Stimulated activated CD4-positive, alpha-beta T cell treated with anti-CD3 and anti-CD28 coated beads, Interleukin-4, amount 100 ng/mL, for 1 hour (primary cell): ENCODE measurements around the gene CYP4F22.
"Not testable (repeated sequence)": the region's sequence is repeated elsewhere in the genome, so short reads cannot be mapped to it uniquely, and the experiment has no call there.

Experiments used
- DNase-seq: peaks from one replicate; pipeline ENCODE4 v3.0.0-alpha.2; 2020

Gene CYP4F22

GRCh38 chr19:15495151-15495550 lies 13.2 kb upstream of the CYP4F22 start:
- no peak for DNase-seq

- DNase-seq = no peak
Observed at GRCh38 chr19:15498156-15498858, 10.0 kb upstream of the CYP4F22 start.

- DNase-seq = no peak
Observed at GRCh38 chr19:15498910-15499309, 9.4 kb upstream of the CYP4F22 start.

DNA sequence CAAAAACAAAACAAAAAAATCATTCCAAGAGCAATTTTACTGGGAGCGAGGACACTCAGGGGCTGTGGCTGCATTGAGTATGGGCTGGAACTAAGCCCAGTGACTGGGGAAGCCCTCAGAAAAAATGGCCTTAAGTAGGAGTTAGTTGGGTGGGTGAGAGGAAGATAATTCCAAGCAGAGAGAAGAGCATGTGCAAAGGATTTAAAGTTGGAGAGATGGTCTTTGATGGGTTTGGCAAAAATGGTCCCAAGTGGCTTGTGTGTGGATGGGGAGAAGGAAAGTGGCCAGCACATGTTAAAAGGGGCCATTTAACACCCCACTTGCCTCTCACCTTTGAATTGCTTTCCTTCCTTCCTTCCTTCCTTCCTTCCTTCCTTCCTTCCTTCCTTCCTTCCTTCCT lies 6.7 kb upstream of the CYP4F22 start:
- DNase-seq = no peak

DNA sequence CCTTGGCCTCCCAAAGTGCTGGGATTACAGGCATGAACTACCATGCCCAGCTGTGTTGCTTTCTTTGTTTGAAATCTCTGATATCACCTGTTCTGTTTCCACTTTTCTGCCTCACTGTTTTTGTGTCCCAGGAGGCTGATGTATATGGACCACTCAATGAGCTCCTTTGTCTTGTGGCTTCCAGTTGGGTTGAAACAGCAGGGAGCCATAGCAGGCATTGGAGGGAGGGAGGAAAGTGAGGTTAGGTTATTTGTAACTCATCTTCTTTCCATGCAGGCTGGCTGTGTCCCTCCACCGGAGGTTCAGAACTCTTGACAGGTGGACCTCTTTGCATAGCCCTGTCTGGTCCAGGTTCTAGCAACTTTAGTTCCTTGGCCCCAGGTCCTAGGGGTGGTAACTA lies 6.1 kb upstream of the CYP4F22 start:
- DNase-seq = no peak

- DNase-seq = no peak
Observed at GRCh38 chr19:15506074-15506571, 2.2 kb upstream of the CYP4F22 start.

DNA sequence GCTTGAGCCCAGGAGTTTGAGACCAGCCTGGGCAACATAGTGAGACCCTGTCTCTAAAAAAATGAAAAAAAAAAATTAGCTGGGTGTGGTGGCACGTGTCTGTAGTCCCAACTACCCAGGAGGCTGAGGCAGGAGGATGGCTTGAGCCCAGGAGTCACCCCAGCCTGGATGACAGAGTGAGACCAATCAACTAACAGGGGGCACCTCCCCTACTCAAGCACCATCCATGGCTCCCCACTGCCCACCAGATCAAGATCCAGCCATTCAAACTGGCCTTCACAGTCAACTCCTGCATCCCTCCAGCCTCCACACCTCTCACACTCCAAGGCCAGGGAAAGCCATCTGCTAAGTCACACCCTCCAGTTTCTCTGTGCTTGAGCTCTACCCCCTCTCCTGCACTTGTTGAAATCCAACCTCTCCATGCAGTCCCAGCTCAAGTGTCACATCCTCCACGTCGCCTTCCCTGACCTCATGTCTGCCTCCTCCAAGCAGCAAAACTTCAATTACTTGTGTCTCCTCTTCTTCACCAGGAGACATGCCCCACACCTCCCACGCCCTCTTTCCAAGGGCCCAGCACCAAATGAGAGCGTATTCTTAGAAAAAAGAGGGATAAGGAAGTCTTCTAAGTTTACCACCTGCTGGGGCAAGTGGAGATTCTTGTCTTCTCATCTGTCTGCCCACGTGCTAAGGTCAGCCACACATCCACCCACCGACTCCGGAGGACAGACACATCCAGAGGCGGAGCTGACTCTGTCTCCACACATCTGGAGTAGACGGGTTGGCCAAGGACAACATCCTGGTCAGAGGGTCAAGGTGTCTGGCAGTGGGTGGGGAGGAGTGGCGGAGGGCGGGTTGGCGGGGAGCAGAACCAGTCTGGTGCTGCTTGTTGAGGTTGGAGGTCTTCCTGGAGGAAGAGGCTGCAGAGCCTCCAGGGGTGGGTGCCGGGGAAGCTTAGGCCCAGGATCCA lies 974 bp upstream of the CYP4F22 start:
- no peak for DNase-seq

- DNase-seq = no peak
Observed at GRCh38 chr19:15511671-15512424, 3.5 kb downstream of the CYP4F22 start.

- not testable (repeated sequence) for DNase-seq
Observed at GRCh38 chr19:15515227-15515625, 6.9 kb downstream of the CYP4F22 start.

GRCh38 chr19:15516363-15516762 lies 8.0 kb downstream of the CYP4F22 start:
- no peak for DNase-seq

DNA sequence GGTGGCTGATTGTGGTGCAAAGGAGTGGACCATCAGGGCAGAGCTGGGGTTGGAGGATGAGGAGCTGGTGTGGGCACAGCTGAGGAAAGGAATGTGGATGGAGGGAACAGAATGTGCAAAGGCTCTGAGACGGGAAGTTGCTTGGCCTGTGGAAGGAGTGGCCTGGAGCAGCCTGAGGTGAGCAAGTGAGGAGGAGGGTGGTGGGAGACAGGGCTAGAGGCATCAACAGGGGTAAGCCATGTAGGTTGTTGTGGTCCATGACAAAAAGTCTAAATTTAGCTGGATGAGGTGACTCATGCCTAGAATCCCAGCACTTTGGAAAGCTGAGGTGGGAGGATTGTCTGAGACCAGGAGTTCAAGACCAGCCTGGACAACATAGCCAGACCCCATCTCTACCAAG lies 9.5 kb downstream of the CYP4F22 start:
- DNase-seq = no peak

DNA sequence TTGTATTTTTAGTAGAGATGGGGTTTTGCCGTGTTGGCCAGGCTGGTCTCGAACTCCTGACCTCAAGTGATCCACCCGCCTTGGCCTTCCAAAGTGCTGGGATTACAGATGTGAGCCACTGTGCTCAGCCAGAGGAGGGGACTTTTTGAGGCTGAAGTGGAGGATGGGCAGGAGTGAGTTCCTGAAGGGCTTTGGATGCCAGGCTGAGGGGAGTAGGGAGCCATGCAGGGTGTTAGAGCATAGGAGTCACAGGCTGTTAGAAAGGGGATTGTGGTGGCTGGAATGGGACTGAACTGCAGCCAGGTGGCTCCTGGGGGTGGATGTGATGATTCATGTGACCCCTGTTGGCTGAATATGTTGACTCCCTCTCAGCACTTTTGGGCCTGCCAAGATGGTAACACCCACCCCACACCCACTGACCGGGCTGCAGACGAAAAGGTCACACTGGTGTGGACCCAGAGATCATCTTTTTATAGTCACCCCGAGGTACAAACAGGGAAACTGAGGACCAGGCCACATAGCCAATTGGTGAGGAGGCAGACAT lies 11.2 kb downstream of the CYP4F22 start:
- no peak for DNase-seq

DNA sequence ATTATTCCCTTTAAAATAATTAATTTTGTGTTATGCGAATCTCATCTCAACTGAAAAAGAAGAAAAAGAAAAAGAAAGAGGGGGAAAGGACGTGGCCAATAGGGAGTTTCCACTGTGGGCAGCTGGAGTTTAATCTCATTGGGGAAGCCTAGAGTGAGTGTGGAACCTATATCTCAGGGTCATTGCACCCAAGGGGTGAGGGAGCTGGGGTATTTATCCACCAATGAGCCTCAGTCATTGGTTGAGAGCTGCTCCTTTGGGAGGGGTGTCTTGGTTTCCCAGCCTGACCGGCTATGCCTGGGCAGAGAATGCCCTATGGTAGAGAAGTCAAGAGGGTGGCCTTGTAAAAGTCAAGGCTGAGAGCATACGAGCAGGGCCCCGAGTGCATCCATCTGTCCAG lies 16.5 kb downstream of the CYP4F22 start:
- no peak for DNase-seq

DNA sequence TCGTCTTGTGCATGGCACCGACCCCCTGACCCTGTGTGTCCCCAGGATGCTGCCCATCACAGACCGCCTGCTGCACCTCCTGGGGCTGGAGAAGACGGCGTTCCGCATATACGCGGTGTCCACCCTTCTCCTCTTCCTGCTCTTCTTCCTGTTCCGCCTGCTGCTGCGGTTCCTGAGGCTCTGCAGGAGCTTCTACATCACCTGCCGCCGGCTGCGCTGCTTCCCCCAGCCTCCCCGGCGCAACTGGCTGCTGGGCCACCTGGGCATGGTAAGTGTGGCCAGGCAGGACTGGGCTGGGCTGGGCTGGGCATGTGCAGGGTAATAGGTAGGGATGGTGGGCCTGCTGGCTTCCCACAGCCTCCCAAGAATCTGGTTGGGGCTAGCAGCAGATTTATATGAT lies 17.0 kb downstream of the CYP4F22 start:
- no peak for DNase-seq

- no peak for DNase-seq
Observed at GRCh38 chr19:15526408-15526807, 18.1 kb downstream of the CYP4F22 start.

- DNase-seq = no peak
Observed at GRCh38 chr19:15527705-15528104, 19.4 kb downstream of the CYP4F22 start.

GRCh38 chr19:15529774-15530372 lies 21.5 kb downstream of the CYP4F22 start:
- no peak for DNase-seq

- no peak for DNase-seq
Observed at GRCh38 chr19:15532779-15533521, 24.6 kb downstream of the CYP4F22 start.

GRCh38 chr19:15533522-15533830 lies 25.2 kb downstream of the CYP4F22 start:
- DNase-seq = not testable (repeated sequence)

- peak; percentile 10 for DNase-seq
Observed at GRCh38 chr19:15534957-15535864, 26.9 kb downstream of the CYP4F22 start.

DNA sequence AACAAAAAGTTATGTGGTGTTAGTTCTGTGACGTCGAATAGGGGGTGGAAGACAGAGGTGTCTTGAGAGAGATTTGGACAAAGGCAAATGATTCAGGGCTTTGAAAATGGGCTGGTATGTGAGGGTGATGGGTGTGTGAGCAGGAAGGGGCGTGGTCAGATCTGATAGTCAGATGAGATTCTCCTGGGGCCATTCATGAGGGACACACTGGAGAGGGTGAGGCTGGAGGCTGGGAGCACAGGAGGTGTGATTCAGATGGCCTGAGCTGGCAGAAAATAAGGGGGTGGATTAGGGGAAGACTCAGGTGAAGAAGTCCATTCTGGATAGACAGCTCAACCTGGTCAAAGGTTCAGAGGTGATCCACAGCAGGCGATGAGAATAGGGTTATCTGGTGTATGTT lies 28.0 kb downstream of the CYP4F22 start:
- DNase-seq = no peak
